PC-3 (cell line): ENCODE measurements around the gene CCNI.

Experiments
- EZH2 ChIP-seq: fragments of 300-600 bp; sonication (generic); IDR thresholded peaks from one replicate; pipeline ENCODE4 v1.6.1; 2017; ENCODE audit warnings: antibody characterized with exemption, mild to moderate bottlenecking, low read length; ENCODE audit not compliant: unreplicated experiment
- EZH2phosphoT487 ChIP-seq: fragments of 300-600 bp; sonication (generic); IDR thresholded peaks from 2 replicates; pipeline ENCODE4 v1.6.1; 2018; ENCODE audit warnings: mild to moderate bottlenecking, antibody characterized with exemption, low read length, borderline replicate concordance
- TF ChIP-seq, protein P1 (sequence below): fragments of 300-600 bp; sonication (generic); conservative IDR thresholded peaks from 2 replicates; pipeline ENCODE4 v1.5.1; 2017; ENCODE audit warnings: antibody characterized with exemption, low read depth, mild to moderate bottlenecking, low read length

DNA sequence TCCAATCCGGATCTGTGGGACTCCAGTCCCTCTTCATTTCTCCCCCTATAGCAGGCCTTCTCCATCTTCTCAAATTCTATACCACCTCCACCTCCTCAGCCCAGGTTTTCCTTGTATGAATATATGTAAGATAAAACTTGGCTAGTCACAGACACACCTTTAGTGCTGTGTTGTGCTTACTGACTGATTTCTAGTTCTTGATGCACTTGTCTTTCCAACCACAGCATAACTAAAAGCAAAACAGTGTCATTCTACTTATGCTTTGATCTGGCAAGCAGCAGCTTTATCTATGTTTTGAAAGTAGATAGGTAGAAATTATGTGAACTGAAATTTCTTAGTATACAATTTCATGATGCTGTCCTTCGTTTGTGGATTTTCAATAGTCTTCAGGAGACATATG is 47.5 kb downstream of the CCNI start:
- TF ChIP-seq, protein P1, sequence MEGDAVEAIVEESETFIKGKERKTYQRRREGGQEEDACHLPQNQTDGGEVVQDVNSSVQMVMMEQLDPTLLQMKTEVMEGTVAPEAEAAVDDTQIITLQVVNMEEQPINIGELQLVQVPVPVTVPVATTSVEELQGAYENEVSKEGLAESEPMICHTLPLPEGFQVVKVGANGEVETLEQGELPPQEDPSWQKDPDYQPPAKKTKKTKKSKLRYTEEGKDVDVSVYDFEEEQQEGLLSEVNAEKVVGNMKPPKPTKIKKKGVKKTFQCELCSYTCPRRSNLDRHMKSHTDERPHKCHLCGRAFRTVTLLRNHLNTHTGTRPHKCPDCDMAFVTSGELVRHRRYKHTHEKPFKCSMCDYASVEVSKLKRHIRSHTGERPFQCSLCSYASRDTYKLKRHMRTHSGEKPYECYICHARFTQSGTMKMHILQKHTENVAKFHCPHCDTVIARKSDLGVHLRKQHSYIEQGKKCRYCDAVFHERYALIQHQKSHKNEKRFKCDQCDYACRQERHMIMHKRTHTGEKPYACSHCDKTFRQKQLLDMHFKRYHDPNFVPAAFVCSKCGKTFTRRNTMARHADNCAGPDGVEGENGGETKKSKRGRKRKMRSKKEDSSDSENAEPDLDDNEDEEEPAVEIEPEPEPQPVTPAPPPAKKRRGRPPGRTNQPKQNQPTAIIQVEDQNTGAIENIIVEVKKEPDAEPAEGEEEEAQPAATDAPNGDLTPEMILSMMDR: no peak
- TF ChIP-seq EZH2: no peak
- no peak for TF ChIP-seq EZH2phosphoT487
